Neural progenitor cell (in vitro differentiated cells): ENCODE measurements around the gene WDR17. TPM values are rescaled to one million over a fixed set of nuclear protein-coding genes. Genes with fewer than 3 reads are reported as not detected.

Source experiments
- DNase-seq: peaks from one replicate; pipeline ENCODE4 v3.0.0-alpha.2; 2016; ENCODE audit warnings: low spot score
- H2AFZ ChIP-seq: fragments of 200-600 bp; sonication (generic); replicated peaks from 2 replicates; pipeline ENCODE4 v1.6.1; 2016; ENCODE audit warnings: antibody characterized with exemption
- H3F3A ChIP-seq: fragments of 200-600 bp; sonication (generic); 2 replicates; pipeline ENCODE4 v1.6.1; 2016; ENCODE audit warnings: antibody characterized with exemption, low read depth
- H3K27ac ChIP-seq: fragments of 200-600 bp; sonication (generic); 2 replicates; pipeline ENCODE4 v1.5.1; 2016; ENCODE audit warnings: mild to moderate bottlenecking
- H3K27me3 ChIP-seq: fragments of 200-600 bp; sonication (generic); 2 replicates; pipeline ENCODE4 v1.6.1; 2016; ENCODE audit warnings: mild to moderate bottlenecking, moderate library complexity
- H3K36me3 ChIP-seq: fragments of 200-600 bp; sonication (generic); 2 replicates; pipeline ENCODE4 v1.5.1; 2016
- H3K4me1 ChIP-seq: fragments of 200-600 bp; sonication (generic); 2 replicates; pipeline ENCODE4 v1.6.1; 2016; ENCODE audit warnings: mixed run types
- H3K4me2 ChIP-seq: fragments of 200-600 bp; sonication (generic); 2 replicates; pipeline ENCODE4 v1.6.1; 2016
- H3K4me3 ChIP-seq: fragments of 200-600 bp; sonication (generic); 2 replicates; pipeline ENCODE4 v1.5.1; 2016
- H3K79me2 ChIP-seq: fragments of 200-600 bp; sonication (generic); 2 replicates; pipeline ENCODE4 v1.6.1; 2016; ENCODE audit warnings: low read depth
- H3K9ac ChIP-seq: fragments of 200-600 bp; sonication (generic); 2 replicates; pipeline ENCODE4 v1.6.1; 2016
- H3K9me3 ChIP-seq: fragments of 200-600 bp; sonication (generic); 2 replicates; pipeline ENCODE4 v1.5.1; 2016; ENCODE audit warnings: low read depth
- H4K20me1 ChIP-seq: fragments of 200-600 bp; sonication (generic); 2 replicates; pipeline ENCODE4 v1.6.1; 2016; ENCODE audit warnings: low read depth
- H3K27ac Mint-ChIP-seq: 3 replicates; pipeline ENCODE4 v1.8.0; 2021; ENCODE audit warnings: mixed read lengths
- H3K27me3 Mint-ChIP-seq: 2 replicates; pipeline ENCODE4 v1.8.0; 2022; ENCODE audit warnings: low read depth, mild to moderate bottlenecking, inconsistent platforms, moderate library complexity, mixed read lengths; ENCODE audit not compliant: insufficient read depth
- H3K36me3 Mint-ChIP-seq: 3 replicates; pipeline ENCODE4 v1.8.0; 2021; ENCODE audit warnings: mixed read lengths
- H3K4me1 Mint-ChIP-seq: 3 replicates; pipeline ENCODE4 v1.8.0; 2021; ENCODE audit warnings: mixed read lengths
- H3K4me3 Mint-ChIP-seq: 3 replicates; pipeline ENCODE4 v1.8.0; 2021; ENCODE audit warnings: mild to moderate bottlenecking, moderate library complexity, mixed read lengths
- H3K9me3 Mint-ChIP-seq: 3 replicates; pipeline ENCODE4 v1.8.0; 2020; ENCODE audit warnings: mixed read lengths
- EZH2 ChIP-seq: fragments of 200-600 bp; sonication (generic); IDR thresholded peaks from 2 replicates; pipeline ENCODE4 v1.6.1; 2017; ENCODE audit warnings: antibody characterized with exemption, mild to moderate bottlenecking, moderate library complexity
- EZH2phosphoT487 ChIP-seq: fragments of 200-600 bp; sonication (generic); IDR thresholded peaks from 2 replicates; pipeline ENCODE4 v1.6.1; 2017; ENCODE audit warnings: antibody characterized with exemption
- total RNA-seq: library from RNA; depleted of rRNA; stranded (reverse); fragments of >200 nt; gene quantifications from 2 replicates; pipeline ENCODE4 v1.2.3, GENCODE V29; 2015; ENCODE audit warnings: low replicate concordance
- TF ChIP-seq, protein P1 (sequence below): fragments of 200-600 bp; sonication (generic); IDR thresholded peaks from 2 replicates; pipeline ENCODE4 v1.5.1; 2017; ENCODE audit warnings: antibody characterized with exemption, mild to moderate bottlenecking

The WDR17 gene
- total RNA-seq, 1 donor from 2014 or later: 9.1 TPM

DNA sequence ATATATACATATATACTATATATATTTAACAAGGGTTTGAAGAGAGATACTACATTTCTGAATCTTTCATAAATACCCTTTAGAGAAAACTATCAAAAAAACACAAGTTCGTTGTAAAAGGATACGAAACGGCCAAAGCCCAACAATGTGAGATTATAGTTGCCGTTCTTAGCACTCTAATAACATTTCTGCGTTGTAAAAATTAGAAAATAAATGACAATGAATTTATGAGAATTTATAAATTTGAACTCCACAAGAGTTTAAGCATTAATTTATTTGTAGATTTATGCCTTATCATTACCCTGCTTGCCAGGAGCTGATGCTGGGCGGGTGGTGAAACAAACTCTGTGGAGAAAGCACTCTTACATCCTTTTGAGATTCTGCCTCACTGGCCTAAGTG, 1.1 kb downstream of the WDR17 start:
- H3K27me3 Mint-ChIP-seq: no peaks in the 10 kb centered on the region
- Histone ChIP-seq H3K27me3 (no peaks in the 10 kb centered on the region), H4K20me1 (no peaks in the 10 kb centered on the region), H3K9ac (no peak overlapping the region), H3K36me3 (no peaks in the 10 kb centered on the region), H3K4me3 (peak overlapping the region; percentile 63), H3K27ac (no peak overlapping the region), H2AFZ (no peak overlapping the region), H3K4me2 (peak overlapping the region; percentile 98), H3K79me2 (no peaks in the 10 kb centered on the region), H3F3A (peaks cover 6% of the 10 kb centered on the region), H3K4me1 (peaks cover 14% of the 10 kb centered on the region), H3K9me3 (no peaks in the 10 kb centered on the region)
- peak overlapping the region; percentile 65 for H3K4me3 Mint-ChIP-seq
- peaks cover 19% of the 10 kb centered on the region for H3K4me1 Mint-ChIP-seq
- DNase-seq: no peak
- no peaks in the 10 kb centered on the region for H3K9me3 Mint-ChIP-seq
- H3K27ac Mint-ChIP-seq: no peak overlapping the region
- peaks cover 2% of the 10 kb centered on the region for H3K36me3 Mint-ChIP-seq
- TF ChIP-seq, protein P1, sequence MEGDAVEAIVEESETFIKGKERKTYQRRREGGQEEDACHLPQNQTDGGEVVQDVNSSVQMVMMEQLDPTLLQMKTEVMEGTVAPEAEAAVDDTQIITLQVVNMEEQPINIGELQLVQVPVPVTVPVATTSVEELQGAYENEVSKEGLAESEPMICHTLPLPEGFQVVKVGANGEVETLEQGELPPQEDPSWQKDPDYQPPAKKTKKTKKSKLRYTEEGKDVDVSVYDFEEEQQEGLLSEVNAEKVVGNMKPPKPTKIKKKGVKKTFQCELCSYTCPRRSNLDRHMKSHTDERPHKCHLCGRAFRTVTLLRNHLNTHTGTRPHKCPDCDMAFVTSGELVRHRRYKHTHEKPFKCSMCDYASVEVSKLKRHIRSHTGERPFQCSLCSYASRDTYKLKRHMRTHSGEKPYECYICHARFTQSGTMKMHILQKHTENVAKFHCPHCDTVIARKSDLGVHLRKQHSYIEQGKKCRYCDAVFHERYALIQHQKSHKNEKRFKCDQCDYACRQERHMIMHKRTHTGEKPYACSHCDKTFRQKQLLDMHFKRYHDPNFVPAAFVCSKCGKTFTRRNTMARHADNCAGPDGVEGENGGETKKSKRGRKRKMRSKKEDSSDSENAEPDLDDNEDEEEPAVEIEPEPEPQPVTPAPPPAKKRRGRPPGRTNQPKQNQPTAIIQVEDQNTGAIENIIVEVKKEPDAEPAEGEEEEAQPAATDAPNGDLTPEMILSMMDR: no peak
- TF ChIP-seq EZH2phosphoT487 (no peak), EZH2 (no peak)

DNA sequence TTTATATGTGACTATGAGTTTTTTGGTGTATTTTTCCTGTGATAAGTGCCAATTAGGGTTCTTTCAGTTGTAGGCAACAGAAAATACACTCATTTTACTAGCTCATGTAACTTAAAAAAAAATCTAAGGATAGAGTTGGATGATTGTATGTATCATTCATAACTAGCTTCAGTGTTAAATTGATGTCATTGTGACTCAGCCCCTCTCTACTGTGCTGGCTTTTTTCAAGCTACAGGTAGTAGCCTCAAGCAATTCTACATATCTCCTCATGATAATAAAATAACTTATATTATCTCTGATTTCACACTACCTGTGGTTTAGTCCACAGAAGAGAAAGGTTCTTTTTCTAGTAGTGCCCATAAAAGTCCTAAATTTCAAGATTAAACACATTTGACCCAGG, 11.9 kb downstream of the WDR17 start:
- H3K4me1 Mint-ChIP-seq: peaks cover 11% of the 10 kb centered on the region
- Histone ChIP-seq H3K9ac (no peak overlapping the region), H3K9me3 (no peaks in the 10 kb centered on the region), H3K4me2 (no peak overlapping the region), H4K20me1 (no peaks in the 10 kb centered on the region), H3K36me3 (no peaks in the 10 kb centered on the region), H3K27ac (no peak overlapping the region), H3K27me3 (no peaks in the 10 kb centered on the region), H3K79me2 (no peaks in the 10 kb centered on the region), H3K4me1 (peaks cover 3% of the 10 kb centered on the region), H2AFZ (no peak overlapping the region), H3K4me3 (no peak overlapping the region), H3F3A (no peaks in the 10 kb centered on the region)
- no peak for DNase-seq
- TF ChIP-seq EZH2 (no peak), EZH2phosphoT487 (no peak)
- TF ChIP-seq, protein P1: no peak
- H3K27ac Mint-ChIP-seq: no peak overlapping the region
- H3K36me3 Mint-ChIP-seq: no peaks in the 10 kb centered on the region
- no peak overlapping the region for H3K4me3 Mint-ChIP-seq
- no peaks in the 10 kb centered on the region for H3K27me3 Mint-ChIP-seq
- H3K9me3 Mint-ChIP-seq: no peaks in the 10 kb centered on the region

DNA sequence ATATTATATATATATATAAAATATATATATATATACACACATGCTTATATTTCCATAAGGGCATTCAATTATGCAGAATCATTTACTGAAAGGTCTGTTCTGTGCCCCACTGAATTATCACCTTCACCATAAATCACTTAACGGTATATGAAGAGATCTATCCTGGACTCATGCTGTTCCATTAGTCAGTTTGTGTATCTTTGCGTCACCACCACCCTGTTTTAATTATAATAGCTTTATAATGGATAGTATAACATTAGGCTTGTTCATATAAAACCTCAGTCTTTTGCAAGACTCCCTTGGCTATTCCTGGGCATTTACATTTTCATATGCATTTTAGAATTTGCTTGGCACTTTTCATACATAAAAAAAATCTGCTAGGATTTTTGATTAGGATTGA, 19.1 kb downstream of the WDR17 start:
- Mint-ChIP-seq H3K36me3 (no peaks in the 10 kb centered on the region), H3K27me3 (no peaks in the 10 kb centered on the region), H3K9me3 (no peaks in the 10 kb centered on the region), H3K27ac (no peak overlapping the region), H3K4me1 (peaks cover 8% of the 10 kb centered on the region), H3K4me3 (no peak overlapping the region)
- H3F3A ChIP-seq: no peaks in the 10 kb centered on the region
- DNase-seq: no peak
- no peaks in the 10 kb centered on the region for H3K9me3 ChIP-seq
- H3K27ac ChIP-seq: no peak overlapping the region
- no peak overlapping the region for H3K4me2 ChIP-seq
- no peaks in the 10 kb centered on the region for H4K20me1 ChIP-seq
- no peaks in the 10 kb centered on the region for H3K27me3 ChIP-seq
- no peaks in the 10 kb centered on the region for H3K36me3 ChIP-seq
- no peak overlapping the region for H3K4me3 ChIP-seq
- H3K79me2 ChIP-seq: no peaks in the 10 kb centered on the region
- TF ChIP-seq EZH2: no peak
- TF ChIP-seq, protein P1: no peak
- TF ChIP-seq EZH2phosphoT487: no peak
- H2AFZ ChIP-seq: no peak overlapping the region
- peaks cover 3% of the 10 kb centered on the region for H3K4me1 ChIP-seq
- H3K9ac ChIP-seq: no peak overlapping the region
